Thoracic aorta (tissue), 2 donors: ENCODE measurements around the gene INF2. TPM values are rescaled to one million over a fixed set of nuclear protein-coding genes. Genes with fewer than 3 reads are reported as not detected.

Experiments used
- ATAC-seq: fragments of 150-250 bp; one replicate; pipeline ENCODE4 v1.8.0; 2017; ENCODE audit warnings: low read depth; ENCODE audit not compliant: insufficient number of reproducible peaks, low FRiP score
- DNase-seq: peaks from one replicate; pipeline ENCODE4 v3.0.0-alpha.2; 2020; ENCODE audit warnings: low spot score
- H3K27ac ChIP-seq, 2 donors: fragments of 200-600 bp; sonication (generic); 1 replicate in 1 of 2; 2 replicates in 1 of 2; pipeline ENCODE4 v1.5.1; 2016; ENCODE audit warnings: mild to moderate bottlenecking in 2 of 2, moderate library complexity in 2 of 2
- H3K27me3 ChIP-seq: fragments of 200-600 bp; sonication (generic); replicated peaks from 2 replicates; pipeline ENCODE4 v1.6.0; 2016; ENCODE audit warnings: mild to moderate bottlenecking; ENCODE audit not compliant: insufficient read depth
- H3K36me3 ChIP-seq: fragments of 200-600 bp; sonication (generic); one replicate; pipeline ENCODE4 v1.5.1; 2016
- H3K4me1 ChIP-seq, 2 donors: fragments of 200-600 bp; sonication (generic); 1 replicate in 1 of 2; 2 replicates in 1 of 2; pipeline versions ENCODE4 v1.5.1 to v1.6.0; 2016; ENCODE audit warnings: low read depth in 2 of 2, mild to moderate bottlenecking in 1 of 2; ENCODE audit not compliant: control insufficient read depth in 1 of 2
- H3K4me3 ChIP-seq: fragments of 200-600 bp; sonication (generic); 2 replicates; pipeline ENCODE4 v1.5.1; 2016; ENCODE audit warnings: mild to moderate bottlenecking
- H3K9me3 ChIP-seq: fragments of 200-600 bp; sonication (generic); 2 replicates; pipeline ENCODE4 v1.5.1; 2016
- total RNA-seq, 2 donors: library from RNA; depleted of rRNA; stranded (reverse); fragments of >200 nt; gene quantifications; one replicate each; pipeline versions ENCODE4 v1.1.0 to v1.2.3, GENCODE V29; 2016
- TF ChIP-seq, protein P1 (sequence below): fragments of 200-600 bp; sonication (generic); IDR thresholded peaks from one replicate; pipeline ENCODE4 v1.5.1; 2019; ENCODE audit warnings: antibody characterized with exemption

The INF2 gene
- total RNA-seq, 2 donors from 2014 or later, result 124 to 162 TPM

DNA sequence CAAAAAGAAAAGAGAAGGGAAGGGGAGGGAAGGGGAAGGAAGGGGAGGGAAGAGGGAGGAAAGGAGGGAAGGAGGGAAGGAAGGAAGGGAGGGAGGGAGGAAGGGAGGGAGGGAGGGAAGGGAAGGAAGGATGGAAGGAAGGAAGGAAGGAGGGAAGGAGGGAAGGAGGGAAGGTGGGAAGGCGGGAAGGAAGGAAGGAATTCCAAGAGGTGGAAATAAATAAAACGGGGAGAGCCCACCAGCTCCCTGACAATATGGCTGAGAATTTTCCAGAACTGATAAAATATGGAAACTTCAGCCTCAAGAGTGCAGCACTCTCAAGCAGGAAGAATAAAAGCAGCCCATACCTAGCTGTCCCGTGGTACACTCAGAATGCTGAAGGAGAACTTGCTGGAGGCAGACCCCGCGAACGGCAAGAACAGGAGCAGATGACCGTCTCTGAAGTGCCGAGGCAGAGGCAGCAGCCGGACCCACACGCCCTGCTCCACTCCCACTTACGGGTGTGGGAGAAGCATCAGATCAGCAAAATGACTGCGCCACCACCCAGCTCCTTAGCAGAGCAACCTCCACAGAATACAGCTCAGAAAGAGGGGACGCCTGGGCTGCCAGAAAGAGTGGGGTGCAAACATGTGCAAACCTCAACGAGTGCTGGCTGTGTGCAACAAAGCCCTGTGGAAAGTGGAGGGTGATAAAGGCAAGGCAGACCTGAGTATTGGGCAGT, 34.1 kb upstream of the INF2 start:
- H3K4me1 ChIP-seq, result peaks cover 3 to 16% of the 10 kb centered on the region in 2 donors
- no peaks in the 10 kb centered on the region for H3K9me3 ChIP-seq
- no peaks in the 10 kb centered on the region for H3K27me3 ChIP-seq
- ATAC-seq, result no peak
- H3K36me3 ChIP-seq, result no peaks in the 10 kb centered on the region
- TF ChIP-seq, protein P1, sequence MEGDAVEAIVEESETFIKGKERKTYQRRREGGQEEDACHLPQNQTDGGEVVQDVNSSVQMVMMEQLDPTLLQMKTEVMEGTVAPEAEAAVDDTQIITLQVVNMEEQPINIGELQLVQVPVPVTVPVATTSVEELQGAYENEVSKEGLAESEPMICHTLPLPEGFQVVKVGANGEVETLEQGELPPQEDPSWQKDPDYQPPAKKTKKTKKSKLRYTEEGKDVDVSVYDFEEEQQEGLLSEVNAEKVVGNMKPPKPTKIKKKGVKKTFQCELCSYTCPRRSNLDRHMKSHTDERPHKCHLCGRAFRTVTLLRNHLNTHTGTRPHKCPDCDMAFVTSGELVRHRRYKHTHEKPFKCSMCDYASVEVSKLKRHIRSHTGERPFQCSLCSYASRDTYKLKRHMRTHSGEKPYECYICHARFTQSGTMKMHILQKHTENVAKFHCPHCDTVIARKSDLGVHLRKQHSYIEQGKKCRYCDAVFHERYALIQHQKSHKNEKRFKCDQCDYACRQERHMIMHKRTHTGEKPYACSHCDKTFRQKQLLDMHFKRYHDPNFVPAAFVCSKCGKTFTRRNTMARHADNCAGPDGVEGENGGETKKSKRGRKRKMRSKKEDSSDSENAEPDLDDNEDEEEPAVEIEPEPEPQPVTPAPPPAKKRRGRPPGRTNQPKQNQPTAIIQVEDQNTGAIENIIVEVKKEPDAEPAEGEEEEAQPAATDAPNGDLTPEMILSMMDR, result no peak
- H3K4me3 ChIP-seq, result no peak overlapping the region
- DNase-seq, result no peak
- H3K27ac ChIP-seq, result no peak overlapping the region

DNA sequence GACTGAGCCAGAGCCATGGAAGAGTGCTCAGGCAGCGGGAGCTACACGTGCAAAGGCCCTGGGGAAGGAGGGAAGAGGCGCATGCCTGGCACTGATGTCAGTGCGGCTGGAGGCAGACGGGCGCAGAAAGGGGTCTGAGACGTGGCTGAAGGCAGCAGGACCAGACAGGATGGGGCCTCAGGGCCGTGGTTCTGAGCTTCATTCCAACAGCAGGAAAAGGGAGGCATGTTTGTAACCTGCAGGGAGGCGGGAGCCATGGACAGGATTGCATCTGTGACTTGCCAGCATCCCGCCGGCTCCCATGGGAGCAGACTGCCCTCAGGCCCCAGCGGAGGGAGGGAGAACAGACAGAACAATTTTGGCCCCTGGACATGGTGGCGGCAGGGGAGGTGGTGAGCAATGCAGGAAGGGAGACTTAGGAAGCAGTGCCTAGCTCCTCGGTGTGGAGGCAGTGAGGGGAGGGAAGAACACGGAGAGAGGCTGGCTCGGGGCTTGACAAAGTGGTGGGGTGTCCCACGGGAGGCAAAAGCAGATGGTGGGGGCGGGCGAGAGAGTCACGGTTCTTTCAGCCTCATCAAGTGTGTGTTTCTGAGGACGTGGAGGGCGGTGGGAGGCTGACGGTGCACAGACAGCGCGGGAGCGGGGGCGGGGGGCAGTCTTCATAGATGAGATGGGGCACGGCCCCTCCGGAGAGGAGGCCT, 33.3 kb upstream of the INF2 start:
- H3K27ac ChIP-seq, result no peak overlapping the region

DNA sequence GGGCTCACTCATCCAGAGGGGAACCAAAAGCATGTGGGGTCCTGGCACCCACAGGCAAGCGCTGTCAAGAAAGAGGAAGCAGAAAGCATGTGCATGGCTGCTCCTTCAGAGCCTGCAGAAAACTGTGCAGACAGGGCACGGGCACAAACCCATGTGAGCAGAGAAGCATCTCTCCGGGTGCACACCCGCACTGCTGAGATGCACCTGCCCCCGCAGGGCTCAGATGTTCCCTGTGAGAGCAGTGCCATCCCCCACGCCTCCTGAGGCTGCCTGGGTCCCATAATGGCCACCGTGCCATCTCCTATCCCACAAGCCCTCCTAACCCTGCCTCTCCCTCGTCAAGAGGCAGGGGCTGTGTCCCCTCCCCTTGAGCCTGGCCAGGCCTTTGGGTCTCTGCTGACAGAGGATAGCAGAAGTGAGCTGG, 32.3 kb upstream of the INF2 start:
- Histone ChIP-seq H3K27ac (no peak overlapping the region), H3K36me3 (no peaks in the 10 kb centered on the region), H3K4me1 (peaks cover 3 to 16% of the 10 kb centered on the region in 2 donors), H3K27me3 (no peaks in the 10 kb centered on the region), H3K9me3 (no peaks in the 10 kb centered on the region), H3K4me3 (no peak overlapping the region)
- DNase-seq (no peak), ATAC-seq (no peak)
- TF ChIP-seq, protein P1, result no peak

More for the DNA sequence above, 33.3 kb upstream of the INF2 start:
- no peaks in the 10 kb centered on the region for H3K9me3 ChIP-seq
- no peak overlapping the region for H3K4me3 ChIP-seq
- ATAC-seq (no peak), DNase-seq (no peak)
- TF ChIP-seq, protein P1, result no peak
- H3K27me3 ChIP-seq, result no peaks in the 10 kb centered on the region
- peaks cover 3 to 16% of the 10 kb centered on the region in 2 donors for H3K4me1 ChIP-seq
- H3K36me3 ChIP-seq, result no peaks in the 10 kb centered on the region

DNA sequence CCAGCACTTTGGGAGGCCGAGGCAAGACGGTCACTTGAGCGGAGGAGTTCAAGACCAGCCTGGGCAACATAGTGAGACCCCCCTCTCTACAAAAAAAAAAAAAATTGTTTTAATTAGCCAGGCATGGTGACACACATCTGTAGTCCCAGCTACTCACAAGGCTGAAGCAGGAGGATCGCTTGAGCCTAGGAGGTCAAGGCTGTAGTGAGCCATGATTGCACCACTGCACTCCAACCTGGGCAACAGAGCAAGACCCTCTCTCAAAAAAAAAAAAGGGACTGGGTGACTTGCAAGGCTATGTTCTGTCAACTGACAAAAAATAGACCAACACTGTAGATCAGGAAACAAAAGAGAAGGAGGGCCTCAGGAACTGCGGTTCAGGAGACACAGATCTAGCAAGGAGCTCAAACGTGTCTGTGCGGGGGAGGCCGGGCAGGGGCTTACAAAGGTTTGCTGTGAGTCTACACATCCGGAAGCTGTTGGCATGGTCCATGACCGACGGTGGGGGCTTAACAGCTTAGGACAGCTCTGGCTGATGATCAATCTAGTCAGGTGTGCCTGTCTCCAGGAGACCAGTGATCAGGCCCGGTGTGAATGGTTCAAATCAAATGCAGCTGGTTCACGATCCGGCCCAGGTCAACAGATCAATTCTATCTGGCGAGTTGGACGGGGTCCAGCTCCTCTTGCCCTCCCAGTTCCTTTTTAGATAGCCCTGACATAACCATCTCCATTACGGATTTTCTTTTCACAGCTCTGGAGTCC, 31.7 kb upstream of the INF2 start:
- H3K27me3 ChIP-seq, result no peaks in the 10 kb centered on the region
- DNase-seq (no peak), ATAC-seq (no peak)
- H3K9me3 ChIP-seq, result no peaks in the 10 kb centered on the region
- no peak overlapping the region for H3K27ac ChIP-seq
- H3K4me1 ChIP-seq, result peaks cover 3 to 16% of the 10 kb centered on the region in 2 donors
- H3K4me3 ChIP-seq, result no peak overlapping the region
- TF ChIP-seq, protein P1, result no peak
- no peaks in the 10 kb centered on the region for H3K36me3 ChIP-seq

DNA sequence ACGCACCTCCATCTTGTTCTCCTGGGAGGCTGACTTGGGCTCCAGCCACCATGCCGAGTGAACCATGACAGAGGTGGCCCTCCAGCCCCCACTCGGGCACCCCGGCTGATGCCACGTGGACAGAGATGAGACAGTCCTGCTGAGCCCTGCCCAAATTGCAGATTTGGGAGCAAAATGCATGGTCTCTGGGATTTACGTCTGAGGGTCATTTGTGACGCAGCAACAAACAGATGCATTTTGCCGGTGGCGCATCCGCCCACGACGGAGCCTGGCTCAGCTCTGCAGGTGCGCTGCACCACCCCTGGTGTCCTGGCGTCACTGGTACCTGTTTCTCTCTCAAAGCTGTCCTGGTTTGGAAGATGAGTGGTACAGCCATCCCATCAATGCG, 31.1 kb upstream of the INF2 start:
- H3K27me3 ChIP-seq, result no peaks in the 10 kb centered on the region
- H3K27ac ChIP-seq, result no peak overlapping the region
- no peaks in the 10 kb centered on the region for H3K36me3 ChIP-seq
- DNase-seq (no peak), ATAC-seq (no peak)
- no peak overlapping the region for H3K4me3 ChIP-seq
- TF ChIP-seq, protein P1, result no peak
- no peaks in the 10 kb centered on the region for H3K9me3 ChIP-seq
- H3K4me1 ChIP-seq, result peaks cover 3 to 16% of the 10 kb centered on the region in 2 donors
